DND-41 (cell line): ENCODE results near the gene SEPTIN5.

ENCODE experiments used
- ATAC-seq: fragments of 200-7000 bp; cut with Tn5 transposase; 3 replicates; pipeline ENCODE4 v1.9.1; 2021; ENCODE audit warnings: low read depth; ENCODE audit not compliant: insufficient read depth
- DNase-seq: peaks from one replicate; pipeline ENCODE4 v3.0.0-alpha.2; 2020
- H2AFZ ChIP-seq: 2 replicates; pipeline ENCODE4 v1.6.0; 2012; ENCODE audit warnings: low read depth, low read length
- H3K27ac ChIP-seq: 2 replicates; pipeline ENCODE4 v1.5.1; 2012; ENCODE audit warnings: low read length, inconsistent platforms
- H3K27me3 ChIP-seq: fragments of 200-600 bp; sonication (generic); 2 replicates; pipeline ENCODE4 v1.6.0; 2012; ENCODE audit warnings: low read length, mild to moderate bottlenecking, inconsistent platforms; ENCODE audit not compliant: insufficient read depth, poor library complexity
- H3K36me3 ChIP-seq: 2 replicates; pipeline ENCODE4 v1.5.1; 2012; ENCODE audit warnings: low read length, inconsistent platforms; ENCODE audit not compliant: insufficient read depth
- H3K4me1 ChIP-seq: 2 replicates; pipeline ENCODE4 v1.5.1; 2012; ENCODE audit warnings: mild to moderate bottlenecking, low read length; ENCODE audit not compliant: insufficient read depth
- H3K4me2 ChIP-seq: 2 replicates; pipeline ENCODE4 v1.6.0; 2012; ENCODE audit warnings: mild to moderate bottlenecking, moderate library complexity, low read length, inconsistent platforms; ENCODE audit not compliant: insufficient read depth
- H3K4me3 ChIP-seq, 2 experiments: fragments of 200-600 bp in 1 of 2; shearing (Covaris generic) in 1 of 2; 2 replicates each; pipeline ENCODE4 v1.5.1; 2012 to 2016; ENCODE audit warnings: inconsistent platforms in 2 of 2, low read length in 2 of 2, mild to moderate bottlenecking in 2 of 2, low read depth in 1 of 2, moderate library complexity in 1 of 2
- H3K79me2 ChIP-seq: 2 replicates; pipeline ENCODE4 v1.6.0; 2012; ENCODE audit warnings: low read length, inconsistent platforms; ENCODE audit not compliant: insufficient read depth
- H3K9ac ChIP-seq: 2 replicates; pipeline ENCODE4 v1.6.0; 2012; ENCODE audit warnings: low read depth, mild to moderate bottlenecking, inconsistent platforms, low read length, moderate library complexity
- H3K9me3 ChIP-seq: 2 replicates; pipeline ENCODE4 v1.5.1; 2012; ENCODE audit warnings: low read length, moderate library complexity, mild to moderate bottlenecking, inconsistent platforms; ENCODE audit not compliant: insufficient read depth, severe bottlenecking
- H4K20me1 ChIP-seq: 2 replicates; pipeline ENCODE4 v1.6.0; 2012; ENCODE audit warnings: low read length; ENCODE audit not compliant: insufficient read depth
- CTCF ChIP-seq: IDR thresholded peaks from 2 replicates; pipeline ENCODE4 v1.5.1; 2012; ENCODE audit warnings: borderline replicate concordance, low read length, moderate library complexity, mild to moderate bottlenecking; ENCODE audit not compliant: poor library complexity, severe bottlenecking; ENCODE audit errors: extremely low read depth
- EZH2 ChIP-seq: IDR thresholded peaks from 3 replicates; pipeline ENCODE4 v1.6.1; 2012; ENCODE audit warnings: borderline replicate concordance, low read depth, mild to moderate bottlenecking, moderate library complexity, low read length, inconsistent platforms; ENCODE audit not compliant: severe bottlenecking

The SEPTIN5 gene

GRCh38 chr22:19704355-19705015, 9.8 kb upstream of the SEPTIN5 start:
- no peak for ATAC-seq
- no peaks in the 10 kb centered on the region for H3K27me3 ChIP-seq
- H3K4me2 ChIP-seq, result no peak overlapping the region
- no peak overlapping the region for H3K4me3 ChIP-seq
- no peaks in the 10 kb centered on the region; the same call in 1 of the 2 replicates for H4K20me1 ChIP-seq
- no peaks in the 10 kb centered on the region for H3K79me2 ChIP-seq
- no peaks in the 10 kb centered on the region for H3K9me3 ChIP-seq
- no peak overlapping the region for H2AFZ ChIP-seq
- H3K9ac ChIP-seq, result no peak overlapping the region
- H3K27ac ChIP-seq, result no peak overlapping the region
- H3K4me1 ChIP-seq, result no peaks in the 10 kb centered on the region
- TF ChIP-seq EZH2, result no peak
- TF ChIP-seq CTCF, result no peak
- no peaks in the 10 kb centered on the region for H3K36me3 ChIP-seq
- no peak for DNase-seq

- ATAC-seq, result no peak
- no peaks in the 10 kb centered on the region for H3K27me3 ChIP-seq
These were observed 8.9 kb upstream of the SEPTIN5 start for GRCh38 chr22:19705181-19705934.

GRCh38 chr22:19706661-19707151, 7.6 kb upstream of the SEPTIN5 start:
- TF ChIP-seq CTCF (no peak), EZH2 (no peak)
- H3K4me3 ChIP-seq, result no peak overlapping the region
- H3K36me3 ChIP-seq, result no peaks in the 10 kb centered on the region
- H2AFZ ChIP-seq, result no peak overlapping the region
- no peak overlapping the region for H3K9ac ChIP-seq
- no peaks in the 10 kb centered on the region for H3K4me1 ChIP-seq
- no peak overlapping the region for H3K27ac ChIP-seq
- ATAC-seq (no peak), DNase-seq (no peak)
- no peaks in the 10 kb centered on the region for H3K9me3 ChIP-seq
- H4K20me1 ChIP-seq, result no peaks in the 10 kb centered on the region; the same call in 1 of the 2 replicates
- H3K4me2 ChIP-seq, result no peak overlapping the region
- no peaks in the 10 kb centered on the region for H3K79me2 ChIP-seq
- no peaks in the 10 kb centered on the region for H3K27me3 ChIP-seq

More at GRCh38 chr22:19705181-19705934, 8.9 kb upstream of the SEPTIN5 start:
- H3K79me2 ChIP-seq, result no peaks in the 10 kb centered on the region
- DNase-seq, result no peak
- H3K4me2 ChIP-seq, result no peak overlapping the region
- no peak overlapping the region for H3K4me3 ChIP-seq
- no peaks in the 10 kb centered on the region for H3K36me3 ChIP-seq
- H3K27ac ChIP-seq, result no peak overlapping the region
- no peaks in the 10 kb centered on the region for H3K4me1 ChIP-seq
- H3K9me3 ChIP-seq, result no peaks in the 10 kb centered on the region
- no peak overlapping the region for H2AFZ ChIP-seq
- no peaks in the 10 kb centered on the region; the same call in 1 of the 2 replicates for H4K20me1 ChIP-seq
- TF ChIP-seq EZH2 (no peak), CTCF (no peak)
- no peak overlapping the region for H3K9ac ChIP-seq
